NCI-H82 (cell line): Measurements from ENCODE around the gene PLLP.

Experiments used
- DNase-seq: peaks from one replicate; lab custom pipeline; 2025; lab: John Stamatoyannopoulos, UW

The PLLP gene

GRCh38 chr16:57284209-57284951 lies at the start of gene PLLP:
Gene PLLP, minus strand, starts transcription at chr16:57284672. Its CDS starts 132 bp downstream, at chr16:57284540.
- peak; percentile 52 for DNase-seq

- no peak for DNase-seq
Measured at GRCh38 chr16:57333402-57333801, 48.9 kb upstream of the PLLP start.

- DNase-seq = no peak
Measured at GRCh38 chr16:57331355-57331754, 46.9 kb upstream of the PLLP start.

GRCh38 chr16:57329718-57330327 lies 45.4 kb upstream of the PLLP start:
- DNase-seq = no peak

GRCh38 chr16:57325458-57325857 lies 41.0 kb upstream of the PLLP start:
- DNase-seq = no peak

GRCh38 chr16:57324749-57325148 lies 40.3 kb upstream of the PLLP start:
- no peak for DNase-seq

GRCh38 chr16:57319646-57320045 lies 35.2 kb upstream of the PLLP start:
- DNase-seq = no peak

GRCh38 chr16:57318240-57318970 lies 33.9 kb upstream of the PLLP start:
- no peak for DNase-seq

GRCh38 chr16:57316390-57317017 lies 32.0 kb upstream of the PLLP start:
- no peak for DNase-seq

GRCh38 chr16:57315416-57315815 lies 30.9 kb upstream of the PLLP start:
- DNase-seq = no peak

GRCh38 chr16:57314161-57314785 lies 29.8 kb upstream of the PLLP start:
- DNase-seq = no peak

- no peak for DNase-seq
Measured at GRCh38 chr16:57313509-57313908, 29.0 kb upstream of the PLLP start.

GRCh38 chr16:57310801-57311200 lies 26.3 kb upstream of the PLLP start:
- no peak for DNase-seq

- DNase-seq = no peak
Measured at GRCh38 chr16:57308041-57308440, 23.6 kb upstream of the PLLP start.

- no peak for DNase-seq
Measured at GRCh38 chr16:57307365-57307764, 22.9 kb upstream of the PLLP start.

- no peak for DNase-seq
Measured at GRCh38 chr16:57306676-57307341, 22.3 kb upstream of the PLLP start.

GRCh38 chr16:57305159-57305811 lies 20.8 kb upstream of the PLLP start:
- no peak for DNase-seq

- no peak for DNase-seq
Measured at GRCh38 chr16:57304169-57305061, 19.9 kb upstream of the PLLP start.

GRCh38 chr16:57303910-57304168 lies 19.4 kb upstream of the PLLP start:
- DNase-seq = no peak
